Medulla oblongata (tissue), 1 donor: ENCODE data around the gene SEMA4B.
"Not testable (repeated sequence)": the region's sequence is repeated elsewhere in the genome, so short reads cannot be mapped to it uniquely, and the experiment has no call there.

ENCODE experiments used
- DNase-seq: peaks from one replicate; pipeline ENCODE4 v3.0.0-alpha.2; 2015; ENCODE audit errors: extremely low spot score

The SEMA4B gene

GRCh38 chr15:90178468-90179435 is 22.4 kb upstream of the SEMA4B start:
- DNase-seq = no peak

- no peak for DNase-seq
These were observed 19.4 kb upstream of the SEMA4B start for GRCh38 chr15:90181776-90182175.

- peak; percentile 60 for DNase-seq
These were observed 16.9 kb upstream of the SEMA4B start for GRCh38 chr15:90184119-90184785.

- DNase-seq = peak; percentile 68
These were observed 16.1 kb upstream of the SEMA4B start for GRCh38 chr15:90184786-90185704.

- DNase-seq = peak; percentile 34
These were observed 13.8 kb upstream of the SEMA4B start for GRCh38 chr15:90187257-90187868.

- DNase-seq = not testable (repeated sequence)
These were observed 13.1 kb upstream of the SEMA4B start for GRCh38 chr15:90188065-90188464.

- DNase-seq = no peak
These were observed 12.0 kb upstream of the SEMA4B start for GRCh38 chr15:90188914-90189748.

- DNase-seq = no peak
These were observed 11.2 kb upstream of the SEMA4B start for GRCh38 chr15:90189781-90190467.

GRCh38 chr15:90190606-90191343 is 10.4 kb upstream of the SEMA4B start:
- no peak for DNase-seq

GRCh38 chr15:90191344-90191687 is 9.8 kb upstream of the SEMA4B start:
- DNase-seq = no peak

GRCh38 chr15:90191794-90192509 is 9.2 kb upstream of the SEMA4B start:
- peak; percentile 90 for DNase-seq

- DNase-seq = peak; percentile 83
These were observed 8.0 kb upstream of the SEMA4B start for GRCh38 chr15:90192961-90193786.

GRCh38 chr15:90194655-90195054 is 6.5 kb upstream of the SEMA4B start:
- no peak for DNase-seq

- DNase-seq = peak; percentile 48
These were observed 498 bp upstream of the SEMA4B start for GRCh38 chr15:90200534-90201129.

GRCh38 chr15:90201944-90202375 is 830 bp downstream of the SEMA4B start:
- DNase-seq = no peak

GRCh38 chr15:90202929-90203328 is 1.8 kb downstream of the SEMA4B start:
- no peak for DNase-seq

GRCh38 chr15:90203473-90203872 is 2.3 kb downstream of the SEMA4B start:
- DNase-seq = no peak
